ENCODE data around the gene ARPC3.
"Not testable (repeated sequence)": the region's sequence is repeated elsewhere in the genome, so short reads cannot be mapped to it uniquely, and the experiment has no call there.

The ARPC3 gene

GRCh38 chr12:110410086-110410485 lies 40.1 kb downstream of the ARPC3 start:
- peak; percentile 36 for DNase-seq

GRCh38 chr12:110405126-110405662 lies 44.9 kb downstream of the ARPC3 start:
- DNase-seq: not testable (repeated sequence)

- peak; percentile 70 for DNase-seq
Observed at GRCh38 chr12:110403976-110404682, 46.0 kb downstream of the ARPC3 start.

GRCh38 chr12:110403146-110403975 lies 46.8 kb downstream of the ARPC3 start, which contains the start of gene ANAPC7:
Gene ANAPC7 (minus strand): TSS chr12:110403708. CDS start chr12:110403627, 81 bp downstream.
- DNase-seq: peak; percentile 92
